CD14-positive monocyte (primary cell): ENCODE data around the gene GPC2. TPM values are rescaled to one million over a fixed set of nuclear protein-coding genes. Genes with fewer than 3 reads are reported as not detected.
"Not testable (repeated sequence)": the region's sequence is repeated elsewhere in the genome, so short reads cannot be mapped to it uniquely, and the experiment has no call there.

ENCODE experiments used
- DNase-seq, 3 donors: peaks; one replicate each; pipeline ENCODE4 v3.0.0-alpha.2; 2011 to 2022
- H2AFZ ChIP-seq: 2 replicates; pipeline ENCODE4 v1.6.0; 2012; ENCODE audit warnings: mild to moderate bottlenecking, low read depth, low read length, inconsistent platforms; ENCODE audit not compliant: insufficient read depth, poor library complexity, severe bottlenecking
- H3K27ac ChIP-seq, 2 donors: 1 replicate in 1 of 2; 2 replicates in 1 of 2; pipeline ENCODE4 v1.5.1; 2012 to 2013; ENCODE audit warnings: low read length in 2 of 2, control low read depth in 1 of 2, inconsistent platforms in 1 of 2, low read depth in 1 of 2, mild to moderate bottlenecking in 1 of 2
- H3K27me3 ChIP-seq, 2 donors: one replicate each; pipeline versions ENCODE4 v1.6.0 to v1.6.1; 2011 to 2013; ENCODE audit warnings: low read length in 2 of 2; ENCODE audit not compliant: control insufficient read depth in 2 of 2, insufficient read depth in 2 of 2
- H3K36me3 ChIP-seq, 2 donors: replicated peaks in 1 of 2; 1 replicate in 1 of 2; 2 replicates in 1 of 2; pipeline versions ENCODE4 v1.5.1 to v1.6.1; 2012 to 2013; ENCODE audit warnings: low read length in 2 of 2, control low read depth in 1 of 2, inconsistent platforms in 1 of 2, mild to moderate bottlenecking in 1 of 2; ENCODE audit not compliant: insufficient read depth in 2 of 2, control insufficient read depth in 1 of 2
- H3K4me1 ChIP-seq, 2 donors: 1 replicate in 1 of 2; 2 replicates in 1 of 2; pipeline versions ENCODE4 v1.5.1 to v1.6.1; 2012 to 2013; ENCODE audit warnings: low read length in 2 of 2, control low read depth in 1 of 2, inconsistent platforms in 1 of 2, mild to moderate bottlenecking in 1 of 2, moderate library complexity in 1 of 2; ENCODE audit not compliant: insufficient read depth in 2 of 2, control insufficient read depth in 1 of 2
- H3K4me2 ChIP-seq: replicated peaks from 2 replicates; pipeline ENCODE3; 2012; ENCODE audit warnings: low read length, moderate library complexity, mild to moderate bottlenecking; ENCODE audit not compliant: poor library complexity, severe bottlenecking; ENCODE audit errors: extremely low read depth
- H3K4me3 ChIP-seq, 3 experiments: fragments of 200-600 bp in 1 of 3; sonication (generic) in 1 of 3; replicated peaks in 1 of 3; 1 replicate in 2 of 3; 2 replicates in 1 of 3; pipeline ENCODE4 v1.5.1; 2011 to 2013; ENCODE audit warnings: low read length in 3 of 3, mild to moderate bottlenecking in 3 of 3, control low read depth in 2 of 3, low read depth in 2 of 3, inconsistent platforms in 1 of 3, moderate library complexity in 1 of 3
- H3K79me2 ChIP-seq: 2 replicates; pipeline ENCODE4 v1.6.0; 2012; ENCODE audit warnings: mild to moderate bottlenecking, control low read depth, inconsistent platforms, low read length, moderate library complexity; ENCODE audit not compliant: insufficient read depth
- H3K9ac ChIP-seq: 2 replicates; pipeline ENCODE4 v1.6.0; 2017; ENCODE audit warnings: low read length, mild to moderate bottlenecking; ENCODE audit not compliant: insufficient read depth, poor library complexity, severe bottlenecking
- H3K9me3 ChIP-seq, 2 donors: replicated peaks in 1 of 2; 1 replicate in 1 of 2; 2 replicates in 1 of 2; pipeline versions ENCODE4 v1.5.1 to v1.6.1; 2012 to 2013; ENCODE audit warnings: low read length in 2 of 2, control low read depth in 1 of 2; ENCODE audit not compliant: control insufficient read depth in 1 of 2, insufficient read depth in 1 of 2
- H4K20me1 ChIP-seq: 2 replicates; pipeline ENCODE4 v1.6.0; 2012; ENCODE audit warnings: mild to moderate bottlenecking, low read length, control low read depth, moderate library complexity; ENCODE audit not compliant: insufficient read depth
- H3K27ac Mint-ChIP-seq, 7 donors: one replicate each; pipeline ENCODE4 v1.8.0; 2020; ENCODE audit warnings: mild to moderate bottlenecking in 7 of 7, mixed read lengths in 7 of 7, moderate library complexity in 6 of 7, inconsistent platforms in 2 of 7
- H3K27me3 Mint-ChIP-seq, 3 donors: one replicate each; pipeline ENCODE4 v1.8.0; 2021 to 2022; ENCODE audit warnings: low read depth in 3 of 3, mild to moderate bottlenecking in 3 of 3, mixed read lengths in 3 of 3, moderate library complexity in 3 of 3, inconsistent platforms in 1 of 3
- H3K36me3 Mint-ChIP-seq, 2 donors: one replicate each; pipeline ENCODE4 v1.8.0; 2020; ENCODE audit warnings: mixed read lengths in 2 of 2, inconsistent platforms in 1 of 2, mild to moderate bottlenecking in 1 of 2
- H3K4me1 Mint-ChIP-seq: one replicate; pipeline ENCODE4 v1.8.0; 2020; ENCODE audit warnings: mild to moderate bottlenecking, mixed read lengths
- H3K4me3 Mint-ChIP-seq, 2 donors: one replicate each; pipeline ENCODE4 v1.8.0; 2020; ENCODE audit warnings: mild to moderate bottlenecking in 2 of 2, mixed read lengths in 2 of 2, moderate library complexity in 1 of 2
- H3K9me3 Mint-ChIP-seq, 7 donors: one replicate each; pipeline ENCODE4 v1.8.0; 2020 to 2022; ENCODE audit warnings: mixed read lengths in 7 of 7, mild to moderate bottlenecking in 6 of 7, moderate library complexity in 6 of 7, inconsistent platforms in 2 of 7
- WGBS: methylation state at CpG from one replicate; pipeline ENCODE4 v1.1.5; 2013; ENCODE audit warnings: missing lambda C conversion rate; ENCODE audit not compliant: insufficient coverage; 5-methylcytosine and 5-hydroxymethylcytosine counted together
- intact Hi-C, 2 donors: fragments of 100-400 bp; cut with micrococcal nuclease; formaldehyde crosslinking; loops; one replicate each; pipeline versions ENCODE4 v1.15.0 to v1.15.1; 2023
- polyA plus RNA-seq, 3 donors: library from polyadenylated mRNA; depleted of rRNA in 1 of 3; unstranded in 2 of 3; stranded (reverse) in 1 of 3; fragments of 300-500 nt in 2 of 3; fragments of >200 nt in 1 of 3; fragmentation: Illumina TruSeq in 2 of 3; gene quantifications; 1 replicate in 2 of 3; 2 replicates in 1 of 3; pipeline ENCODE4 v1.2.3, GENCODE V29; 2012 to 2021

GPC2 gene
- polyA plus RNA-seq, 3 donors = 0.91 TPM; not detected in 2

GRCh38 chr7:100182616-100183015 is 5.4 kb upstream of the GPC2 start:
- H3K4me3 ChIP-seq, H4K20me1 ChIP-seq, H3K9me3 Mint-ChIP-seq, intact Hi-C loops, H3K9me3 ChIP-seq, H3K27ac ChIP-seq, DNase-seq, H3K4me3 Mint-ChIP-seq, H3K4me1 Mint-ChIP-seq, H3K36me3 ChIP-seq, H3K4me2 ChIP-seq, H3K27ac Mint-ChIP-seq, H3K9ac ChIP-seq, H3K4me1 ChIP-seq, H3K36me3 Mint-ChIP-seq, H3K79me2 ChIP-seq, H3K27me3 ChIP-seq, H2AFZ ChIP-seq: not testable (repeated sequence)
- H3K27me3 Mint-ChIP-seq = peaks cover 14 to 31% (median 28%) of the 10 kb centered on the region in 3 donors
- no CpG with 5 or more reads among the region's 6 CpGs for WGBS

DNA sequence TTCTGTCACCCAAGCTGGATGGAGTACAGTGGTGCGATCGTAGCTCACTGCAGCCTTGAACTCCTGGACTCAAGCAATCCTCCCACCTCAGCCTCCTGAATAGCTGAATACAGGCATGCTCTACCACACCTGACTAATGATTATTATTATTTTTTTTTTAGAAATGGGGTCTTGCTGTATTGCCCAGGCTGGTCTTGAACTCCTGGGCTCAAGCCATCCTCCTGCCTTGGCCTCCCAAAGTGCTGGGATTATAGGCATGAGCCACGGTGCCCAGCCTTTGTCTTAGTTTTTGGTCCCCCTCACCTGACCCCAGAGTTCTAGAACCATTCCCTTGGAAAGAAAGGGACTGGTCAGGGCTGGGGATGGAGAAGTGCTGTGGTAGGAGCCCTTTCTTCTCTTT is 2.9 kb upstream of the GPC2 start:
- H3K27ac Mint-ChIP-seq, H3K9me3 ChIP-seq, H3K9me3 Mint-ChIP-seq, H3K4me3 ChIP-seq, H3K36me3 ChIP-seq, H3K36me3 Mint-ChIP-seq, H2AFZ ChIP-seq, H4K20me1 ChIP-seq, H3K27ac ChIP-seq, H3K79me2 ChIP-seq, DNase-seq, H3K9ac ChIP-seq, H3K4me3 Mint-ChIP-seq, intact Hi-C loops, H3K4me2 ChIP-seq: not testable (repeated sequence)
- Histone ChIP-seq H3K4me1 (peaks cover 13 to 18% of the 10 kb centered on the region in 2 donors), H3K27me3 (peaks cover 0 to 10% of the 10 kb centered on the region in 2 donors)
- peaks cover 18% of the 10 kb centered on the region for H3K4me1 Mint-ChIP-seq
- peaks cover 15 to 39% (median 37%) of the 10 kb centered on the region in 3 donors for H3K27me3 Mint-ChIP-seq
- no CpG with 5 or more reads among the region's 3 CpGs for WGBS
